Esophagus squamous epithelium (tissue), 5 donors: ENCODE measurements around the gene H6PD. TPM values are rescaled to one million over a fixed set of nuclear protein-coding genes. Genes with fewer than 3 reads are reported as not detected.

Source experiments
- DNase-seq: peaks from one replicate; lab custom pipeline; 2025; lab: John Stamatoyannopoulos, UW
- H3K27ac ChIP-seq, 4 donors: fragments of 200-600 bp; sonication (generic); one replicate each; pipeline ENCODE4 v1.5.1; 2016 to 2019; ENCODE audit warnings: mild to moderate bottlenecking in 1 of 4
- H3K27me3 ChIP-seq, 4 donors: fragments of 200-600 bp; sonication (generic); 1 replicate in 3 of 4; 2 replicates in 1 of 4; pipeline versions ENCODE4 v1.5.1 to v1.6.0; 2017 to 2021; ENCODE audit warnings: antibody characterized with exemption in 1 of 4
- H3K36me3 ChIP-seq, 3 donors: fragments of 200-600 bp; sonication (generic); one replicate each; pipeline ENCODE4 v1.5.1; 2016 to 2019
- H3K4me1 ChIP-seq, 3 donors: fragments of 200-600 bp; sonication (generic); one replicate each; pipeline ENCODE4 v1.5.1; 2017 to 2019
- H3K4me3 ChIP-seq, 4 donors: fragments of 200-600 bp; sonication (generic); 1 replicate in 3 of 4; 2 replicates in 1 of 4; pipeline ENCODE4 v1.5.1; 2016 to 2019; ENCODE audit warnings: mild to moderate bottlenecking in 2 of 4, moderate library complexity in 1 of 4
- H3K9me3 ChIP-seq, 3 donors: fragments of 200-600 bp; sonication (generic); one replicate each; pipeline ENCODE4 v1.5.1; 2016 to 2019
- CTCF ChIP-seq, 6 experiments: fragments of 450-650 bp in 4 of 6; fragments of 200-600 bp in 2 of 6; sonication (generic) in 2 of 6; IDR thresholded peaks; one replicate each; pipeline ENCODE4 v1.5.1; 2016 to 2019; ENCODE audit warnings: antibody characterized with exemption in 6 of 6, mild to moderate bottlenecking in 4 of 6, moderate library complexity in 4 of 6
- POLR2A ChIP-seq, 4 donors: fragments of 450-650 bp; IDR thresholded peaks; one replicate each; pipeline ENCODE4 v1.6.1; 2017; ENCODE audit warnings: antibody characterized with exemption in 4 of 4, mild to moderate bottlenecking in 4 of 4, moderate library complexity in 3 of 4
- WGBS, 2 donors: methylation state at CpG; one replicate each; pipeline ENCODE4 v1.1.5; 2018; 5-methylcytosine and 5-hydroxymethylcytosine counted together
- intact Hi-C: fragments of 100-400 bp; cut with DNase I; formaldehyde crosslinking; loops from one replicate; pipeline ENCODE4 v1.15.0; 2022
- total RNA-seq, 4 donors: library from RNA; depleted of rRNA; stranded (reverse); fragments of >200 nt; gene quantifications; one replicate each; pipeline ENCODE4 v1.1.0, GENCODE V29; 2016
- donor health status: DM: yes; HTN: yes; CAD: no.

H6PD gene
- total RNA-seq, 4 donors from 2014 or later: 10.6 to 35.5 (median 18.7) TPM

GRCh38 chr1:9319208-9319788 is 84.7 kb downstream of the H6PD start:
- Histone ChIP-seq H3K36me3 (peaks cover 0 to 21% (median 0%) of the 10 kb centered on the region in 3 donors), H3K27ac (peak overlapping the region in 3 of 4 donors; percentile 51 to 83 (median 79)), H3K4me3 (no peak overlapping the region), H3K9me3 (no peaks in the 10 kb centered on the region), H3K4me1 (peaks cover 56 to 100% (median 92%) of the 10 kb centered on the region in 3 donors), H3K27me3 (no peaks in the 10 kb centered on the region)
- TF ChIP-seq POLR2A (IDR thresholded peaks at IDR 0.05) (no peak), CTCF (IDR thresholded peaks at IDR 0.05) (no peak)
- 79 to 100% methylated on average over 2 to 6 of the region's 20 CpGs for WGBS, 2 donors
- intact Hi-C loops: no loop called here
- no peak for DNase-seq

- 56 to 85% methylated on average over 8 to 15 of the region's 21 CpGs for WGBS, 2 donors
- peaks cover 56 to 100% (median 94%) of the 10 kb centered on the region in 3 donors for H3K4me1 ChIP-seq
- peak overlapping the region; percentile 58 to 83 (median 76) for H3K27ac ChIP-seq
- H3K9me3 ChIP-seq: no peaks in the 10 kb centered on the region
- TF ChIP-seq POLR2A (IDR thresholded peaks at IDR 0.05): no peak
- TF ChIP-seq CTCF (IDR thresholded peaks at IDR 0.05): no peak
- H3K27me3 ChIP-seq: no peaks in the 10 kb centered on the region
- intact Hi-C loops: no loop called here
- H3K4me3 ChIP-seq: no peak overlapping the region
- DNase-seq: no peak
- peaks cover 0 to 21% (median 0%) of the 10 kb centered on the region in 3 donors for H3K36me3 ChIP-seq
Observed at GRCh38 chr1:9319789-9320519, 85.4 kb downstream of the H6PD start.

Other genes starting within 250 kb of the H6PD start
- under 1 TPM in 1 of 4 donors, not detected in 3; 0.38 TPM for gene SLC2A7, start 208.4 kb upstream of the H6PD start, total RNA-seq
- 1 to 10 TPM; 1.9 to 7.1 (median 4.2) TPM for gene SLC2A5, start 165.1 kb upstream of the H6PD start, total RNA-seq
- 10 to 100 TPM; 28.5 to 57.4 (median 30.2) TPM for gene GPR157, start 105.7 kb upstream of the H6PD start, total RNA-seq
- 10 to 100 TPM; 15.2 to 35.5 (median 25.2) TPM for gene SPSB1, start 58.1 kb downstream of the H6PD start, total RNA-seq